Heart left ventricle (tissue), 13 donors: ENCODE results near the gene MAS1.

ENCODE experiments used
- POLR2A ChIP-seq, 2 donors: fragments of 450-650 bp; IDR thresholded peaks; one replicate each; pipeline ENCODE4 v1.6.1; 2017; ENCODE audit warnings: antibody characterized with exemption in 2 of 2, mild to moderate bottlenecking in 2 of 2, moderate library complexity in 2 of 2
- TF ChIP-seq, protein P1 (sequence below), 12 donors: fragments of 200-600 bp; sonication (generic) in 4 of 12; IDR thresholded peaks; one replicate each; pipeline versions ENCODE4 v1.5.0 to v1.8.0; 2018 to 2022; ENCODE audit warnings: antibody characterized with exemption in 12 of 12, mild to moderate bottlenecking in 5 of 12
- donor health status: ischemic (EF 13 %, LVEDD 7.1; RV severe dilation, severe dysfunction).
- donor health status: DM: no; HTN: yes; CAD: no.
- donor health status: DM: no; HTN: no; CAD: no.
- donor health status: ischemic (EF 25% LVEDD 6.9; RV normal size, moderate dysfunction).
- donor health status: ischemic (EF 25% LVEDD 5.7; RV mildly dilated, moderate dysfunction).
- donor health status: ischemic (EF 35%, LVEDD 5.7; RV mildly dilated, moderate dysfunction).
- donor health status: nonischemic (EF 11% LVEDD 7.7; RV severe dilation, severe dysfunction).
- donor health status: DM: yes; HTN: yes; CAD: no.
- donor health status: PGD.
- donor health status: ischemic (EF 29% LVEDD 5.4; RV normal size, mild dysfunction).
- donor health status: nonischemic (EF 23%, LVEDD 6.1; RV moderate dilation, normal function).

DNA sequence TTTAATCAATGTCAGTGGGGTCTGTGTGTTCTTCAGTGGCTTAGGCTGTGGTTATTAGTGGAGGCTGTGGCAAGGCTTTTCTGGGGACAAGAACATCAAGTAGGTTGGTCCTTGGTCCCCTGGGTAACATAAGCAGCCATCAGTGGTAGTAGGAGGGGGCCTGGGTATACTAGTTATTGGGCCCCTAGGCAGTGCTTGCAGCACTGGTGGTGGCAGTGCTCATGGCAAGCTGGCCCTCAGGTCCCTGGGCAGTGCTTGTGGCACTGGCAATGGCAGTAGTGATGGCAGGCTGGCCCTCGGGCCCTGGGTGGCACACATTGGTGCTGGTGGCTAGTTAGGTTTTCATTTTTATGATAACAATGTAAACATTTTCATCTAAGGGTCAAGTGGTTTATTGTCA, 32.5 kb upstream of the MAS1 start:
- TF ChIP-seq, protein P1, sequence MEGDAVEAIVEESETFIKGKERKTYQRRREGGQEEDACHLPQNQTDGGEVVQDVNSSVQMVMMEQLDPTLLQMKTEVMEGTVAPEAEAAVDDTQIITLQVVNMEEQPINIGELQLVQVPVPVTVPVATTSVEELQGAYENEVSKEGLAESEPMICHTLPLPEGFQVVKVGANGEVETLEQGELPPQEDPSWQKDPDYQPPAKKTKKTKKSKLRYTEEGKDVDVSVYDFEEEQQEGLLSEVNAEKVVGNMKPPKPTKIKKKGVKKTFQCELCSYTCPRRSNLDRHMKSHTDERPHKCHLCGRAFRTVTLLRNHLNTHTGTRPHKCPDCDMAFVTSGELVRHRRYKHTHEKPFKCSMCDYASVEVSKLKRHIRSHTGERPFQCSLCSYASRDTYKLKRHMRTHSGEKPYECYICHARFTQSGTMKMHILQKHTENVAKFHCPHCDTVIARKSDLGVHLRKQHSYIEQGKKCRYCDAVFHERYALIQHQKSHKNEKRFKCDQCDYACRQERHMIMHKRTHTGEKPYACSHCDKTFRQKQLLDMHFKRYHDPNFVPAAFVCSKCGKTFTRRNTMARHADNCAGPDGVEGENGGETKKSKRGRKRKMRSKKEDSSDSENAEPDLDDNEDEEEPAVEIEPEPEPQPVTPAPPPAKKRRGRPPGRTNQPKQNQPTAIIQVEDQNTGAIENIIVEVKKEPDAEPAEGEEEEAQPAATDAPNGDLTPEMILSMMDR (IDR thresholded peaks at IDR 0.05), result no peak
- no peak for TF ChIP-seq POLR2A (IDR thresholded peaks at IDR 0.05)
